Mesodermal cell (in vitro differentiated cells): Measurements from ENCODE around the gene RERGL. TPM values are rescaled to one million over a fixed set of nuclear protein-coding genes. Genes with fewer than 3 reads are reported as not detected.

Source experiments
- H3K27ac ChIP-seq: 2 replicates; pipeline ENCODE4 v1.7.0; 2013; ENCODE audit warnings: mild to moderate bottlenecking, low read depth, low read length, moderate library complexity; ENCODE audit not compliant: severe bottlenecking
- H3K36me3 ChIP-seq: 2 replicates; pipeline ENCODE4 v1.7.1; 2013; ENCODE audit warnings: mild to moderate bottlenecking, low read length, moderate library complexity; ENCODE audit not compliant: control insufficient read depth, insufficient read depth
- H3K4me1 ChIP-seq: one replicate; pipeline ENCODE4 v1.7.1; 2013; ENCODE audit warnings: mild to moderate bottlenecking, low read length; ENCODE audit not compliant: insufficient read depth, control insufficient read depth, poor library complexity, severe bottlenecking
- H3K4me3 ChIP-seq: 2 replicates; pipeline ENCODE4 v1.7.0; 2013; ENCODE audit warnings: low read length, control low read depth, mild to moderate bottlenecking; ENCODE audit not compliant: insufficient read depth, poor library complexity, severe bottlenecking; ENCODE audit errors: extremely low read depth
- H3K9me3 ChIP-seq: 2 replicates; pipeline ENCODE4 v1.7.1; 2013; ENCODE audit warnings: mild to moderate bottlenecking, low read length, moderate library complexity; ENCODE audit not compliant: control insufficient read depth
- WGBS, 2 experiments: methylation state at CpG; one replicate each; pipeline ENCODE4 v1.1.5; 2013; ENCODE audit warnings: missing lambda C conversion rate in 2 of 2; ENCODE audit not compliant: insufficient coverage in 2 of 2; 5-methylcytosine and 5-hydroxymethylcytosine counted together
- polyA plus RNA-seq, 2 experiments: library from polyadenylated mRNA; stranded (reverse); fragments of 50-300 nt; gene quantifications; one replicate each; pipeline ENCODE4 v1.2.3, GENCODE V29; 2013

The RERGL gene
- polyA plus RNA-seq (2013, experiment 1 of 2) = 0.33 TPM
- polyA plus RNA-seq (2013, experiment 2 of 2) = not detected

GRCh38 chr12:18090093-18090492 lies at the start of gene RERGL:
RERGL (minus strand) TSS chr12:18090193; CDS start chr12:18090140, 53 bp downstream.
- Histone ChIP-seq H3K4me1 (no peaks in the 10 kb centered on the region), H3K27ac (no peak within 1 kb of the TSS), H3K9me3 (no peaks in the 10 kb centered on the region), H3K36me3 (no peaks in the 10 kb centered on the region), H3K4me3 (no peak within 1 kb of the TSS)
- WGBS, 2 experiments = no CpG with 5 or more reads among the region's 1 CpG

- H3K36me3 ChIP-seq = no peaks in the 10 kb centered on the region
- 80 to 100% methylated on average over 1 to 2 of the region's 4 CpGs for WGBS, 2 experiments
- H3K4me1 ChIP-seq = no peaks in the 10 kb centered on the region
- H3K4me3 ChIP-seq = no peak overlapping the region
- H3K27ac ChIP-seq = no peak overlapping the region
- no peaks in the 10 kb centered on the region for H3K9me3 ChIP-seq
These were observed 49.3 kb upstream of the RERGL start for GRCh38 chr12:18139254-18139653.

- Histone ChIP-seq H3K27ac (no peak overlapping the region), H3K4me3 (no peak overlapping the region), H3K36me3 (no peaks in the 10 kb centered on the region), H3K4me1 (no peaks in the 10 kb centered on the region), H3K9me3 (no peaks in the 10 kb centered on the region)
- WGBS, 2 experiments = 92 to 93% methylated on average over 7 of the region's 8 CpGs
These were observed 45.5 kb upstream of the RERGL start for GRCh38 chr12:18135509-18135908.

- Histone ChIP-seq H3K4me1 (no peaks in the 10 kb centered on the region), H3K4me3 (no peak overlapping the region), H3K27ac (no peak overlapping the region), H3K36me3 (no peaks in the 10 kb centered on the region), H3K9me3 (no peaks in the 10 kb centered on the region)
- 43 to 91% methylated on average over 1 to 3 of the region's 3 CpGs for WGBS, 2 experiments
These were observed 45.1 kb upstream of the RERGL start for GRCh38 chr12:18135086-18135485.

DNA sequence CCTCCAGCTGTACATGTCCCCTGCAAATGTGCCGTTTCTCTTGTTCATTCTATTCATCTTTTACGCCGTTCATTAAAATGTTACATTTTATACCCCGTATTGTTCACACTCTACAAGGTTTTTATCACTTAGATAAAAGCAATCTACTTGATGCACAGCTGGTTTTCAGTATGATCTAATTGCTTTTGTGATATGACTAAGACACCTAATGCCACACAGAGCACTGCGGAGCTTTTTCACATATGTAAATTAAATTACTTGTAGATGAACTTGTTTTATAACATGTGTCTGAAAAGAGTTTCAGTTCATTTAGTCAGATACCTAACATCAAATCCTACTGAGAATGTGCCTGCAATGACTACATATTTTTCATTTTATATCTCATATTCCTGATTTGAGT lies 40.9 kb upstream of the RERGL start:
- WGBS, 2 experiments = 95 to 97% methylated on average over 3 of the region's 5 CpGs

DNA sequence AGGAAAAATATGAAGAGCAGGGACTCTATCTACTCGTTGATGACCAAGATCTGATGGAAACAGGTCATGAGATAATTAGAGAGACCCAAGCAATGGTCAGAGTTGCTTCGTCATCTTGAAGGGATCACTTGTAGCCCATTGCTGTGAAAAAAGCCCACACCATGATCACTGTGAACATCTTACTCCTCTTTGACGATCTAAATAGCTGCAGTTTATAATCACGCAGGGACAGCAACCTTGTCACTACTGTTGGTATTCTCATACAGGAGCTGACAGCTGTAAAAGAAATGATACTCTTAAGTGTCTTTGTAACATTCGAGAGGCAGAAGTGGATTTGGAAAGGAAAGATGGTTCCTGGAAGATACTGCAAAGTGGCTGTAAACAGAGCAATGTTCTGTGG lies 33.7 kb upstream of the RERGL start:
- Histone ChIP-seq H3K27ac (no peak overlapping the region), H3K4me1 (no peaks in the 10 kb centered on the region)
- WGBS, 2 experiments = 89% methylated on average over 4 to 5 of the region's 5 CpGs

More for the DNA sequence above, 40.9 kb upstream of the RERGL start:
- Histone ChIP-seq H3K9me3 (no peaks in the 10 kb centered on the region), H3K4me3 (no peak overlapping the region), H3K4me1 (no peaks in the 10 kb centered on the region), H3K36me3 (no peaks in the 10 kb centered on the region), H3K27ac (no peak overlapping the region)

GRCh38 chr12:18120899-18121298 lies 30.9 kb upstream of the RERGL start:
- 71 to 83% methylated on average over 1 of the region's 1 CpG for WGBS, 2 experiments
- Histone ChIP-seq H3K27ac (no peak overlapping the region), H3K4me3 (no peak overlapping the region), H3K4me1 (no peaks in the 10 kb centered on the region), H3K9me3 (no peaks in the 10 kb centered on the region), H3K36me3 (no peaks in the 10 kb centered on the region)

More for the DNA sequence above, 33.7 kb upstream of the RERGL start:
- H3K9me3 ChIP-seq = no peaks in the 10 kb centered on the region
- no peak overlapping the region for H3K4me3 ChIP-seq
- no peaks in the 10 kb centered on the region for H3K36me3 ChIP-seq

DNA sequence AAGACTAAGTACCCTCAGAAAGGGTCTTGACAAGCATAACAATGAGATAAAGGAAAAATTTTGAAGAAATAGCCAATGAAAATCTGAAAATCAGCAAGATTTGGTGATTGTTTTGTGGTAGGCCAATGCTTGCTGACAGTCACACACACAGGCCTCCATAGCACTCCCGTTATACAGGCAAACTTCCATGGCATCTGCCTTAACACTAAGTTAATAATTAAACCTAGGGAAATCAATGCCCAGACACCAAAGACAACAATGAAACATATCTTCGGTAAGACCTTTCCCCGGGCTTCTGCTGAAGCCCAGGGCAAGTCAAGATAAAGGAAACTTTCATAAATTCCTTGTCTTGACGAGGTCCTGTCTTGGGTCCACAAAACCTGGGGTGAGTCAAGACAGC lies 18.6 kb upstream of the RERGL start:
- WGBS, 2 experiments = 94 to 96% methylated on average over 3 to 4 of the region's 4 CpGs

DNA sequence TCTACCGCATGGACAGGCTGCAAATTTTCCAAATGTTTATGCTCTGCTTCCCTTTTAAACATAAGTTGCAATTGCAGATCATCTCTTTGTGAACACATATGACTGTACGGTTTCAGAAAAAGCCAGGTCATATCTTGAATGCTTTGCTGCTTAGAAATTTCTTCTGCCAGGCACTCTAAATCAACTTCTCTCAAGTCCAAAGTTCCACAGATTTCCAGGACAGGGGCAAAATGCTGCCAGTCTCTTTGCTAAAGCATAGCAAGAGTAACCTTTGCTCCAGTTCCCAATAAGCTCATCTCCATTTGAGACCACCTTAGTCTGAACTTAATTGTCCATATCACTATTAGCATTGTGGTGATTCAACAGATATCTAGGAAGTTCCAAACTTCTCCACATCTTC lies 13.6 kb upstream of the RERGL start:
- no peaks in the 10 kb centered on the region for H3K36me3 ChIP-seq
- 81 to 100% methylated on average over 2 of the region's 2 CpGs for WGBS, 2 experiments

More for the DNA sequence above, 18.6 kb upstream of the RERGL start:
- Histone ChIP-seq H3K4me3 (no peak overlapping the region), H3K9me3 (no peaks in the 10 kb centered on the region), H3K4me1 (no peaks in the 10 kb centered on the region), H3K27ac (no peak overlapping the region), H3K36me3 (no peaks in the 10 kb centered on the region)

DNA sequence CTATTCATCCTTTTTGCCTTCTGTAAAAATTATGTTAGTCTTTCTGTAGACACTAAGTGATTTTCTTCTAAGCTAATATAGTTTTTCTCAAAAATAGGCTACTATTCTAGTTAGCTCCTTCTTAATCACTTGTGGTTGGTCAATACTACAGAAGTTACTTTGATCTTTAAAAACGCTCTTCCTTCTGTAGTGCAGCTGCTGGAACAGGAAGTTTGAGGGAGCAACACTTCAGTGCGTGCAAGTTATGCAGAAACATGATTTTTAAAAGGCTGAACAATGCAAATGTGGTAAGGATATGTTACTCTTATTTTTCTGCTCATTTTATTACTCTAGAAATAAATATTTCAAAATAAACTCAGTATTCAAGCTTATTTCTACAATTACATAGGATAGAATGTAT lies 11.1 kb upstream of the RERGL start:
- Histone ChIP-seq H3K36me3 (no peaks in the 10 kb centered on the region), H3K9me3 (peaks cover 10% of the 10 kb centered on the region), H3K4me1 (no peaks in the 10 kb centered on the region), H3K4me3 (no peak overlapping the region), H3K27ac (no peak overlapping the region)
- WGBS, 2 experiments = no CpG with 5 or more reads among the region's 2 CpGs

More for the DNA sequence above, 13.6 kb upstream of the RERGL start:
- no peak overlapping the region for H3K27ac ChIP-seq
- H3K4me1 ChIP-seq = no peaks in the 10 kb centered on the region
- H3K4me3 ChIP-seq = no peak overlapping the region
- no peaks in the 10 kb centered on the region for H3K9me3 ChIP-seq

GRCh38 chr12:18084080-18084479 lies 5.9 kb downstream of the RERGL start:
- no CpG with 5 or more reads among the region's 3 CpGs for WGBS, 2 experiments
- no peaks in the 10 kb centered on the region for H3K9me3 ChIP-seq
- H3K4me1 ChIP-seq = no peaks in the 10 kb centered on the region

More at GRCh38 chr12:18084080-18084479, 5.9 kb downstream of the RERGL start:
- H3K36me3 ChIP-seq = no peaks in the 10 kb centered on the region
- H3K4me3 ChIP-seq = no peak overlapping the region
- no peak overlapping the region for H3K27ac ChIP-seq
